Ammon's horn (tissue), 1 donor: Measurements from ENCODE around the gene RPL6.
A peak's percentile ranks its signal among the peaks of the same experiment; 100 is the strongest.
"Not testable (repeated sequence)": the region's sequence is repeated elsewhere in the genome, so short reads cannot be mapped to it uniquely, and the experiment has no call there.

ENCODE experiments used
- DNase-seq: peaks from one replicate; pipeline ENCODE4 v3.0.0-alpha.2; 2016; ENCODE audit warnings: low spot score

The RPL6 gene

GRCh38 chr12:112409064-112409905 is at the start of gene RPL6:
Gene RPL6, minus strand, starts transcription at chr12:112409605. Its CDS starts 949 bp downstream, at chr12:112408656.
- DNase-seq, result peak; percentile 92

- DNase-seq, result no peak
Observed at GRCh38 chr12:112458751-112459150, 49.3 kb upstream of the RPL6 start.

GRCh38 chr12:112458330-112458729 is 48.9 kb upstream of the RPL6 start:
- no peak for DNase-seq

- DNase-seq, result not testable (repeated sequence)
Observed at GRCh38 chr12:112457142-112457541, 47.7 kb upstream of the RPL6 start.

GRCh38 chr12:112456029-112456428 is 46.6 kb upstream of the RPL6 start:
- DNase-seq, result peak; percentile 88

GRCh38 chr12:112450725-112451124 is 41.3 kb upstream of the RPL6 start:
- DNase-seq, result peak; percentile 60

GRCh38 chr12:112448165-112448564 is 38.8 kb upstream of the RPL6 start:
- not testable (repeated sequence) for DNase-seq

- no peak for DNase-seq
Observed at GRCh38 chr12:112447106-112447505, 37.7 kb upstream of the RPL6 start.

- no peak for DNase-seq
Observed at GRCh38 chr12:112446008-112446725, 36.8 kb upstream of the RPL6 start.

- DNase-seq, result no peak
Observed at GRCh38 chr12:112443916-112444315, 34.5 kb upstream of the RPL6 start.

- DNase-seq, result not testable (repeated sequence)
Observed at GRCh38 chr12:112440653-112441052, 31.2 kb upstream of the RPL6 start.

GRCh38 chr12:112439769-112440168 is 30.4 kb upstream of the RPL6 start:
- no peak for DNase-seq

- not testable (repeated sequence) for DNase-seq
Observed at GRCh38 chr12:112438645-112439044, 29.2 kb upstream of the RPL6 start.

GRCh38 chr12:112433551-112433950 is 24.1 kb upstream of the RPL6 start:
- no peak for DNase-seq

- no peak for DNase-seq
Observed at GRCh38 chr12:112431965-112432364, 22.6 kb upstream of the RPL6 start.

- DNase-seq, result no peak
Observed at GRCh38 chr12:112430929-112431328, 21.5 kb upstream of the RPL6 start.

- DNase-seq, result no peak
Observed at GRCh38 chr12:112427760-112428159, 18.4 kb upstream of the RPL6 start.

- DNase-seq, result no peak
Observed at GRCh38 chr12:112425582-112426382, 16.4 kb upstream of the RPL6 start.

GRCh38 chr12:112424126-112424525 is 14.7 kb upstream of the RPL6 start:
- no peak for DNase-seq

GRCh38 chr12:112422531-112422930 is 13.1 kb upstream of the RPL6 start:
- DNase-seq, result peak; percentile 86

GRCh38 chr12:112421363-112421762 is 12.0 kb upstream of the RPL6 start:
- DNase-seq, result no peak

- no peak for DNase-seq
Observed at GRCh38 chr12:112420740-112421139, 11.3 kb upstream of the RPL6 start.
